Panc1 (cell line): ENCODE measurements around the gene ARHGAP44. TPM values are rescaled to one million over a fixed set of nuclear protein-coding genes. Genes with fewer than 3 reads are reported as not detected.

ENCODE experiments used
- ATAC-seq: fragments of 200-7000 bp; cut with Tn5 transposase; 2 replicates; pipeline ENCODE4 v1.9.1; 2020; ENCODE audit warnings: mild to moderate bottlenecking, moderate library complexity
- BruUV-seq: library from RNA; stranded (reverse); fragments of 400-500 nt; replicated peaks from 2 replicates; lab custom pipeline; 2021; lab: Mats Ljungman, UMichigan
- CTCF ChIA-PET: fragments of 300-600 bp; sonication (Branson Sonifier 250); formaldehyde crosslinking; loops from one replicate; lab custom pipeline; 2022; ENCODE audit warnings: antibody characterized with exemption; lab: Charles Lee
- POLR2A ChIA-PET: fragments of 300-600 bp; sonication (Branson Sonifier 250); formaldehyde crosslinking; loops from one replicate; lab custom pipeline; 2022; ENCODE audit warnings: antibody characterized with exemption; lab: Charles Lee
- DNase-seq: peaks from one replicate; pipeline ENCODE4 v3.0.0-alpha.2; 2010; ENCODE audit warnings: low read depth, low spot score
- H3K27ac ChIP-seq: 2 replicates; pipeline ENCODE4 v1.5.1; 2011; ENCODE audit warnings: mild to moderate bottlenecking, low read length, inconsistent platforms
- H3K27me3 ChIP-seq: fragments of 200-500 bp; sonication (Bioruptor generic); 2 replicates; pipeline ENCODE4 v1.6.0; 2014; ENCODE audit warnings: low read length, inconsistent platforms; ENCODE audit not compliant: control insufficient read depth, insufficient read depth
- H3K36me3 ChIP-seq: fragments of 200-500 bp; sonication (Bioruptor generic); 2 replicates; pipeline ENCODE4 v1.5.1; 2014; ENCODE audit warnings: inconsistent platforms, mild to moderate bottlenecking, low read length, moderate library complexity; ENCODE audit not compliant: control insufficient read depth, insufficient read depth
- H3K4me1 ChIP-seq: 2 replicates; pipeline ENCODE4 v1.5.1; 2011; ENCODE audit warnings: inconsistent platforms, mild to moderate bottlenecking, low read length, moderate library complexity; ENCODE audit not compliant: control insufficient read depth, insufficient read depth
- H3K4me3 ChIP-seq, 2 experiments: 2 replicates each; pipeline ENCODE4 v1.5.1; 2011 to 2012; ENCODE audit warnings: low read depth in 2 of 2, low read length in 2 of 2, mild to moderate bottlenecking in 2 of 2, inconsistent platforms in 1 of 2, moderate library complexity in 1 of 2
- H3K9me3 ChIP-seq: fragments of 200-500 bp; sonication (Bioruptor generic); 2 replicates; pipeline ENCODE4 v1.5.1; 2014; ENCODE audit warnings: low read depth, mild to moderate bottlenecking, inconsistent platforms, low read length, moderate library complexity; ENCODE audit not compliant: control insufficient read depth, insufficient read depth
- CTCF ChIP-seq: fragments of 450-650 bp; IDR thresholded peaks from 2 replicates; pipeline ENCODE4 v1.5.1; 2017; ENCODE audit warnings: mild to moderate bottlenecking
- POLR2AphosphoS5 ChIP-seq: IDR thresholded peaks from 2 replicates; pipeline ENCODE4 v1.6.1; 2012; ENCODE audit warnings: mild to moderate bottlenecking, low read depth, low read length, moderate library complexity
- REST ChIP-seq, 2 experiments: IDR thresholded peaks; 2 replicates each; pipeline ENCODE4 v1.6.1; 2011 to 2012; ENCODE audit warnings: low read depth in 2 of 2, control low read depth in 1 of 2, low read length in 1 of 2, mild to moderate bottlenecking in 1 of 2, moderate library complexity in 1 of 2; ENCODE audit not compliant: insufficient read depth in 1 of 2
- SIN3A ChIP-seq: IDR thresholded peaks from 2 replicates; pipeline ENCODE4 v1.6.1; 2012; ENCODE audit warnings: low read depth, mild to moderate bottlenecking, low read length, moderate library complexity, borderline replicate concordance; ENCODE audit not compliant: insufficient read depth
- TCF7L2 ChIP-seq: IDR thresholded peaks from 2 replicates; pipeline ENCODE4 v1.6.1; 2011; ENCODE audit warnings: mild to moderate bottlenecking, low read depth, low read length, inconsistent platforms
- in situ Hi-C: cut with HindIII; loops from 2 replicates; pipeline ENCODE4 v1.10.0; 2016; ENCODE audit warnings: low sequenced_read_pairs, low pct_unique_long_range_greater_than_20kb
- intact Hi-C: fragments of 100-400 bp; cut with micrococcal nuclease; formaldehyde crosslinking; loops from one replicate; pipeline ENCODE4 v1.10.0; 2022; ENCODE audit not compliant: unreplicated experiment
- total RNA-seq: library from RNA; stranded (reverse); gene quantifications from one replicate; pipeline ENCODE4 v1.2.1, GENCODE V29; 2021; ENCODE audit not compliant: unreplicated experiment

The ARHGAP44 gene
- total RNA-seq, 1 experiment from 2014 or later: 0.80 TPM

GRCh38 chr17:12806630-12807029, 17.3 kb downstream of the ARHGAP44 start:
- TF ChIP-seq POLR2AphosphoS5 (no peak), CTCF (no peak), REST (IDR thresholded peaks at IDR 0.05; ENCODE audit: insufficient read depth in 1 of 2, low read depth in 2 of 2, low read length in 1 of 2) (no peak), SIN3A (no peak), TCF7L2 (no peak)
- POLR2A ChIA-PET: no interaction called here
- no TSS peak for BruUV-seq
- no peak for ATAC-seq
- Histone ChIP-seq H3K4me3 (no peak overlapping the region), H3K9me3 (no peaks in the 10 kb centered on the region), H3K27ac (no peak overlapping the region), H3K36me3 (no peaks in the 10 kb centered on the region), H3K27me3 (no peaks in the 10 kb centered on the region), H3K4me1 (no peaks in the 10 kb centered on the region)
- DNase-seq: no peak
- intact Hi-C loops (no loop called here), in situ Hi-C loops (no loop called here)
- CTCF ChIA-PET: no interaction called here

GRCh38 chr17:12808723-12809122, 19.4 kb downstream of the ARHGAP44 start:
- no peaks in the 10 kb centered on the region for H3K36me3 ChIP-seq
- intact Hi-C loops: no loop called here
- no peak for TF ChIP-seq CTCF
- no peak for TF ChIP-seq TCF7L2
- TF ChIP-seq POLR2AphosphoS5: no peak
- no peak for TF ChIP-seq REST (IDR thresholded peaks at IDR 0.05; ENCODE audit: insufficient read depth in 1 of 2, low read depth in 2 of 2, low read length in 1 of 2)
- TF ChIP-seq SIN3A: no peak
- in situ Hi-C loops: no loop called here
- ATAC-seq (no peak), DNase-seq (no peak)
- no peaks in the 10 kb centered on the region for H3K9me3 ChIP-seq
- CTCF ChIA-PET: no interaction called here
- no peaks in the 10 kb centered on the region for H3K4me1 ChIP-seq
- H3K27ac ChIP-seq: no peak overlapping the region
- H3K4me3 ChIP-seq: no peak overlapping the region
- POLR2A ChIA-PET: no interaction called here
- H3K27me3 ChIP-seq: no peaks in the 10 kb centered on the region
- BruUV-seq: no TSS peak
